GM12892 (cell line): ENCODE measurements around the gene TMEM236.

Experiments used
- DNase-seq: peaks from one replicate; pipeline ENCODE4 v3.0.0; 2011; ENCODE audit not compliant: insufficient read length
- FAIRE-seq: peaks from 2 replicates; lab custom pipeline; 2011; peaks lifted over from hg19 to GRCh38; lab: Jason Lieb, UNC
- POLR2A ChIP-seq: IDR thresholded peaks from 2 replicates; pipeline ENCODE4 v1.6.1; 2011; ENCODE audit warnings: low read depth, low read length, control low read depth
- POLR2AphosphoS5 ChIP-seq: IDR thresholded peaks from 2 replicates; pipeline ENCODE4 v1.6.1; 2011; ENCODE audit warnings: low read depth, low read length, control low read depth
- TAF1 ChIP-seq: IDR thresholded peaks from 2 replicates; pipeline ENCODE4 v1.6.1; 2011; ENCODE audit warnings: low read depth, mild to moderate bottlenecking, control low read depth, low read length, borderline replicate concordance

Gene TMEM236

DNA sequence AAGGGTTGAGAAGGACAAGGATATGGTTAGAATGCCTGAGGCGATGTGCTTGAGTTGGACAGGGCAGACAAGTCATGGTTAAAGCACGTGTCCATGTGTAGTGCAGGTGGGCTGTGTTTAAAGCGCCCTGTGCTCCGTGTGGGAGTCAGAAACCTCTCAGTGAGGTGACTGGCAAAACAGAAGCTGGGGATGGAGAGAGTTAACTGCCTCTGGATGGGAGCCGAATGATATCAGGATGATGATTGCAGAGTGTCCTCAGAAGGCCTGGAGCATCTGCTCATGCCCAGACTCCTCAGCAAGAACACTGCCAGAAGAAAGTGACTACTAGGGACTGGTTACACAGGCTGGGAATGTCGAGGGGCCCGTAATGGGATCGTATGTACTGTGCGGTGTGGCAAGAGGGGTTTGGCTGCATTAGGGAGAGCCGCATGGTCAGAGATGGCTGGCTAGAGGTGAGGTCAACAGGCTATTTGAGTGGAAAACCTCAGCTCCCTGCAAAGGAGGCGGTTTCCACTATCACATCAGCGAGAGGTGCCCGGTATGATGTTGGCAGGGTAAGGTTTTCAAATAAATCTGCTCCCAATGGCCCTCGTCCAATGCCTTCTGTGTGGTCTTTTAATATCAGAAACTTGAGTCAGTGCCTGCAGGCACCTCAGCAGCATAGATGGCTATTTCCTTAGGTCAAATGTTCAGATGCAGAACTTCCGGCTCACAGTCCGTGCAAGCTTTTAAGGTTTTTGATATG, 31.1 kb downstream of the TMEM236 start:
- FAIRE-seq (no peak), DNase-seq (no peak)
- TF ChIP-seq TAF1, result no peak
- no peak for TF ChIP-seq POLR2A
- no peak for TF ChIP-seq POLR2AphosphoS5

DNA sequence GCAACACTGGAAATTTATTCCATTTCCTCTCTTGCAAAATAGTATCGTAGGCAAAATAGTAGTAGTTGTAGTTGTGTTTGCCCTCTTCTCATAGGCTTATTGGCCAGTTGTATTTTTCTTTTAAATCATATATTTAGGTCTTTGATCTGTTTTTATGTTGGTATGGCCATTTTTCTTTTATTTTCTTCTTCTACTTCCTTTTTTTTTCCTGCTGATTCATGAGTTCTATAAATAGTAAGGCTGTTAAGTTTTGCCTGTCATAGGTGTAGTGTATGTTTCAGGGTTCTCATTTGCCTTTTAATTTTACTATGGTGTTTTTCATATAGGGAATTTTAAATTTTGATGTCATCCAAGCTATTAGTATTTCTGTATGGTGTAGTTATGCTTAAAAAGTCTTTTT, 31.8 kb downstream of the TMEM236 start:
- FAIRE-seq, result no peak
- DNase-seq, result no peak
- TF ChIP-seq POLR2A, result no peak
- no peak for TF ChIP-seq POLR2AphosphoS5
- TF ChIP-seq TAF1, result no peak

DNA sequence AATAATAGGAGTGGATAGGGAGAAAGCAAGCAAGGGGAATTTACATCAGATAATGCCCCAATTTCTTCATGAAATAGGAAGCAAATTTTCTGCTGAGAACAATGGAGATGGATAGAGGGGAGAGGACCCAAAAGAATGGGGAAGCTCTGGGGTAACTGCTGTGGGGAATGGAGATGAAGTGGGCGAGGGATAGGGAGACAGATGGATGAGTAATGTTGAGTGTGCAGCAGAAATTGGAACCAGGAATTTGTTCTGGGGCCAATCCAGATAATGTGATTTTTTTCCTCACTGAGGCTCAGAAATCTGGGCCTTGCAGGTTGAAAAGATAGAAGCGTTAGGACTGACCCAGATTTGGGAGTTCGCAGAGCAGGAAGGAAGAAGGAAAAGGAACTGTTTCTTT, 32.7 kb downstream of the TMEM236 start:
- FAIRE-seq (no peak), DNase-seq (no peak)
- TF ChIP-seq POLR2A (no peak), POLR2AphosphoS5 (no peak), TAF1 (no peak)

DNA sequence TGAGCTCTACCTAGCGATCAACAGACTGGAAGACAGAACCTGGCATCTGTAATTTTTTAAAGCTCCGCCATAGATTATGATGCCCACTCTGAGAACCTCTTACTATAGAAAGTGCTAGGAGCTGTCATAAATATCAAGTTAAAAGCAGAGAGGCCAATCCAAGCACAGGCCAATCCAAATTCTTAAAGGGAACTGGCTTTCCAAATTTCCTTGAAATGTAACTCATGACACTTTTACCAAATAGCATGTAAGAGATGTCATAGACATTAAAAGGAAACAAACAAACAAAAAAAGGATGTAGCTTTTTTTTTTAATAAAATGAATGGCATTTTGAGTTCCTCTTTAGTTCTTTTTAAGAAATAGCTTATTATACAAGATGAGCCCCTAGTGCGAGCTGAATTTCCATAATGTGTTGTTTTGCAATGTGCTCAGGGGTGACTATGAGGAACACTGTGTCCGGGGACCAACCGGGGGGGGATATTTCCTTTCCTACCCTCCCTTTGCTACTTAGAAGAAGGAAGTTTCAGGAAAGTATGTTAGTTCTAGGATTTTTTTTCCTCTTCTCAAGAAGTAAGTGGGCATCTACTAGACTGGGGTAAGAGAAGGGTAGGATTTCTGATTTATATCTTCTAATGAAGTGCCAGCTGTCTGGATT, 33.4 kb downstream of the TMEM236 start:
- TF ChIP-seq POLR2AphosphoS5 (no peak), TAF1 (no peak), POLR2A (no peak)
- FAIRE-seq (no peak), DNase-seq (no peak)

DNA sequence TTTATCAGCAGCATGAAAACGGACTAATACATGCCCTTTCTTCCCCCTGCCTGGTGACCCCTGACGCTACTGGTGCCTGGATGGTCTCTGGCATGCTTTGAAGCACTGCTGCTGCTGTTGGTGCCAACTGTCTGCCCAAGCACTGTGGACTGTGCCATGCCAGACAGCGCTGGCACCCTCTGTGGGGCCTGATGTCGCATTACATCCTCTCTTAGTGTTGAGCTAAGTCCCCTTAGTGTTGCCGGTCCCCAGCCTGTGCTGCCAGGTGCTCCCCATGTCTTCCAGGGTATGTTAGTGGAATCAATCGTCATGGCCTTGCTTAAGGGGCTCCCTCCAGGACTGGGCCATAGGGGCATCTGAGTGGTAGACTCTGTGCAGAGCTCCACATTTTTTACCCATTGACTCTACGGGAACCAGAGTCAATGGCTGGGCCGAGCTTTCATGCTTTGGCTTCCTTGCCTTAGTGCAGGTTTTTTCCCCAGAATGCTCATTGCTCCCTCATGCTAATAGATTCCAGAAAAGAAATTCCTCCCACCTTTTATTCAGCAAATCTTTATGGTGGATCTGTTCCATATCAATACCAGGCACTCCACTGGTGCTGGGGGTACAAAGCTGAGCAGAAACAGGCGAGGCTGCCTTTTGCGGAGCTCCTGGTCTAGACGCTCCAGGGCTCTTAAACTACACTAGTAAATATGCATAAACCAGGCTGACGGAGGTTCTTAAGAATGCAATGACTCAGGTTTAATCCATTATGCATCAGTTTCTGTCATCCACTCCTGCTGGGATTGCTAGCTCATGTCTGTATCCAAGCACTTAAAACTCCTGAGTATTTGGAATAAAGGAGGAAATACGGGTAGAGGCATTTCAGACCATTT, 35.3 kb downstream of the TMEM236 start:
- DNase-seq, result no peak

DNA sequence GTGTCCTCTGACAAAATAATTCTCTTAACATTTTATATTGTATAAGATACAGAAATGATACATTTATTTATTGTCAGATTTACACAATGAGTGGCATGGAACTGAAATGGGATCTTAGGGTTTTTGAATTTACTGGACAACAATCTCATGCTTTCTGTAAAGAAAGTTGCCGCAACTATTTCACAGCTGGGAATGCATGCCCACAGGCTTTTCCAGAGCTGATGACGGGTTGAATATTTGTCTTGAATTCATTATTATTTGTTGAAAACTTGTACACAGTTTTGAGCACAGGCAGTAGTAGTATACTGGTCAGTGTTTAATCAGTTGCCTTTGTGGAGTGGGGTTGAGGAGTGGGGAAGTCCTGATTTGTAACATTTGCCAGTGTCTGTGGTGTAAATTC, 36.6 kb downstream of the TMEM236 start:
- TF ChIP-seq TAF1, result no peak
- TF ChIP-seq POLR2A, result no peak
- no peak for TF ChIP-seq POLR2AphosphoS5
- FAIRE-seq (no peak), DNase-seq (no peak)

More for the DNA sequence above, 35.3 kb downstream of the TMEM236 start:
- TF ChIP-seq POLR2A, result no peak
- no peak for TF ChIP-seq TAF1
- no peak for TF ChIP-seq POLR2AphosphoS5
- FAIRE-seq, result no peak

DNA sequence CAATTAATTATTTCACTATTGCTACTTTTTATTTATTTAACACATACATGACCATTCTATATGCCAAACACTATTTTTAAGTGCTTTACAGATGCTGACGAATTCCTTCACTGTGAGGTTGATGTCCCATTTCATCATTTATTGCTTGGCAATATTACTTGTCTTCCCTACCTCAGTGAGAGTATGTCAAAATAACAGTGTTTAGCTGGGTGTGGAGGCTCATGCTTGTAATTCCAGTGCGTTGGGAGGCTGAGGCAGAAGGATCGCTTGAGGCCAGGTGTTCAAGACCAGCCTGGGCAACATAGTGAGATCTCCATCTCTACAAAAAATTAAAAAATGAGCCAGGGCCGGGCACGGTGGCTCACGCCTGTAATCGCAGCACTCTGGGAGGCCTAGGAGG, 37.4 kb downstream of the TMEM236 start:
- TF ChIP-seq POLR2AphosphoS5 (no peak), POLR2A (no peak), TAF1 (no peak)
- no peak for FAIRE-seq
- DNase-seq, result no peak

DNA sequence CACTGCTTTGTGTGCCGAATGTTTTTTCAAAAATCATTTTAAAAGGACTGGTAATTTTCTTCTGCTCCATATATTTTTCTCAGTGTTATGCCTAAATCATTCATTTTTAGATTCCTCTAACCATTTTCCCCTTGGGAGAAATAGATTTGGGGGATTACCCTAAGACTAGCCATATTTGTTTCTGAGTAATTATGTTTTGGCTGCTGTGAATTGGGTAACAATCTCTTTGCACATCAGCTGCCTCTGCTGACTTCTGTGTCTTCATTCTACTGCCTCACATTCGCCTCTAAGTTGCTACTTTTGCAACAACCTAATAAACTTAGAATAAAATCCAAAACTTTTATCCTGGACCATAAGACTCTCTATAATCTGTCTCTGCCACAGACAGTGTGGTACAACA, 38.6 kb downstream of the TMEM236 start:
- FAIRE-seq, result no peak
- TF ChIP-seq POLR2A, result no peak
- TF ChIP-seq TAF1, result no peak
- no peak for TF ChIP-seq POLR2AphosphoS5

DNA sequence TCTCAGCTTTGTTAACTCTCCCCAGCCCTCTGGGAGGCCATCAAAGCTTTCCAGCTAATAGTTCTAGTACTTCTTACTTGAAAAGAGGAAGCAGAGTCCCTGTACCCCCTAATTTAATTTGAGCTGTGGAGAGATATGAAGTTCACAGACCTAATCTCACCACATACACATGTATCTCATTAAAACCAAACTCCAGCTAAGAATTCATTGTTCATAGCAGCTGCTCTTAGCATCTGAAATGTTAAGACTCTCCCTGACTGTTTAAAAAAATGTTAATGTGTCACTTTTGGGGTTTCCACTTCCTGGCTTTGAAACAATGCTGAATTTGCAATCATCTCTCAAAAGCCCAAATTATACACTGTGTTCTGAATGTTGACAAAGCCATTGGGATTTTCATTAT, 41.0 kb downstream of the TMEM236 start:
- DNase-seq (no peak), FAIRE-seq (no peak)
- TF ChIP-seq POLR2A (no peak), POLR2AphosphoS5 (no peak), TAF1 (no peak)

More for the DNA sequence above, 38.6 kb downstream of the TMEM236 start:
- no peak for DNase-seq

DNA sequence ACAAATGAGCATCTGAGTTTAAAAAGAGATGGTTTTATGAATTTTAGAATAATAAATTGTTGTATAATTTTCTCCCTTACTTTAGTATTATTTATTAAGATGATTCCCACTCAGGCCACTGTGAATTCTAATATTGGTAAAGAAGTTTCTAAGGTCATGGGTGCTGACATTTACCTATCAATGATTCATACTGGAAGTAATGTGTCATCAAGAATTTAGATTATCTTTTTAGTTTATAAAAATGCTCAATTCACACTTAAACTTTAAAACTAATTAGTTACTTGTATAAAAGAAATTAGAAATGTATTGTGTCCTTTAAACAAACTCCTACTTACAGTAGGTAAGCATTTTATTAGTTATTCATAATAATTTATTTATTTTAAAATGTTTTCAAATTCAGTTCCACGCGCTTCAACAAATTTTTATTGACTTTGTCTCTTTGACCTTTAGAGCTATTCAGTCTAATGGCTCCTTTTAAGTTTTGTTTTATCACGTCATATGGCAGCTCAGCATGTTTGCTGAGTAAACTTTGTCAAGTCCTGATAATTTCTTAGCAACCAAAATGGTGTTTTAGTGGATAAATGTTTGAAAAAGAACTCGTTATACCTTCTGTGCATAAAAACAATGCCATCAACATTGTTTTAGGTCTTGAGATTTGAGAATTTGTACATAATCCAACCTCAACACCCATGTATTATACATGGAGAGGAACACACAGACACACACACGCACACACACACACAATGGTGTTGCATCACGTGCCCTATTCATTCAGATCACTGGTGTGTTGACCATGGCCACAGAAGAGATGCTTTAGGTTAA, 42.0 kb downstream of the TMEM236 start:
- DNase-seq (no peak), FAIRE-seq (no peak)
- TF ChIP-seq TAF1, result no peak
- no peak for TF ChIP-seq POLR2A
- TF ChIP-seq POLR2AphosphoS5, result no peak

DNA sequence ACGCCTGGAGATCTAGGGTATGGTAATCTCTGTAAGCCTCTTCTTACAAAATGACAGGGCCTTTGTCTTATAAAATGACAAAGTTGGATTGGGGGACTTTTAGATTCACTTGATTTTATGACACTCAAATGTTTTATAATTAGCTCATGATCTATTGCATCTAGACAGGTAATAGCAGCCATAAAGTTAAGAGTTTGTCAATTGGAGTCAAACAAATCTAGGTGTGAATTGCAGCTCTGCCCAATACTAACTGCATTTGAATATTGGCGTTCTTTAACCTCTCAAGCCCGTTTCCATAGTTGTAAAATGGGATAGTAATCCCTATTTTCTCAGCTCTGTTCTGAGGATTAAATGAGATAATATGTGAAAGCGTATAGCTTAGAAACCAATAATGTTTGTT, 43.1 kb downstream of the TMEM236 start:
- DNase-seq (no peak), FAIRE-seq (peak; percentile 9)

More for the DNA sequence above, 43.1 kb downstream of the TMEM236 start:
- no peak for TF ChIP-seq POLR2A
- TF ChIP-seq TAF1, result no peak
- TF ChIP-seq POLR2AphosphoS5, result no peak
